AG10803 (cell line): ENCODE results near the gene SEPTIN5.

Experiments
- DNase-seq: peaks from one replicate; pipeline ENCODE4 v3.0.0; 2010; ENCODE audit warnings: low read depth
- H3K4me3 ChIP-seq: 2 replicates; pipeline ENCODE4 v1.5.1; 2011; ENCODE audit warnings: mild to moderate bottlenecking, low read length, control low read depth
- CTCF ChIP-seq: conservative IDR thresholded peaks from 2 replicates; pipeline ENCODE4 v1.5.1; 2011; ENCODE audit warnings: mild to moderate bottlenecking, low read length, control low read depth, inconsistent platforms

The SEPTIN5 gene

GRCh38 chr22:19763458-19764298 is 49.4 kb downstream of the SEPTIN5 start:
- TF ChIP-seq CTCF = no peak
- no peak for DNase-seq
- peak overlapping the region; percentile 74 for H3K4me3 ChIP-seq

GRCh38 chr22:19764299-19764593 is 49.9 kb downstream of the SEPTIN5 start:
- H3K4me3 ChIP-seq = no peak overlapping the region
- no peak for TF ChIP-seq CTCF
- DNase-seq = no peak

GRCh38 chr22:19764636-19765476 is 50.6 kb downstream of the SEPTIN5 start:
- no peak for TF ChIP-seq CTCF
- H3K4me3 ChIP-seq = no peak overlapping the region
- peak; percentile 29 for DNase-seq

- H3K4me3 ChIP-seq = peak overlapping the region; percentile 7; the same call in 1 of the 2 replicates
- DNase-seq = peak; percentile 34
- TF ChIP-seq CTCF = no peak
These were observed 51.4 kb downstream of the SEPTIN5 start for GRCh38 chr22:19765477-19766239.

- no peak for TF ChIP-seq CTCF
- no peak overlapping the region for H3K4me3 ChIP-seq
- DNase-seq = no peak
These were observed 51.9 kb downstream of the SEPTIN5 start for GRCh38 chr22:19766240-19766510.

GRCh38 chr22:19766511-19767426 is 52.5 kb downstream of the SEPTIN5 start:
- no peak for DNase-seq
- 0 out of 2 replicates have a peak, but pooled peaks have one; percentile 2 for TF ChIP-seq CTCF
- no peak overlapping the region for H3K4me3 ChIP-seq
